ELF-1 (cell line): Measurements from ENCODE around the gene RTL9.

ENCODE experiments used
- DNase-seq: peaks from one replicate; pipeline ENCODE4 v3.0.0-alpha.2; 2016; ENCODE audit warnings: low read depth, low spot score

Gene RTL9

GRCh38 chrX:110341189-110342035 lies 17.2 kb upstream of the RTL9 start:
- DNase-seq: no peak

DNA sequence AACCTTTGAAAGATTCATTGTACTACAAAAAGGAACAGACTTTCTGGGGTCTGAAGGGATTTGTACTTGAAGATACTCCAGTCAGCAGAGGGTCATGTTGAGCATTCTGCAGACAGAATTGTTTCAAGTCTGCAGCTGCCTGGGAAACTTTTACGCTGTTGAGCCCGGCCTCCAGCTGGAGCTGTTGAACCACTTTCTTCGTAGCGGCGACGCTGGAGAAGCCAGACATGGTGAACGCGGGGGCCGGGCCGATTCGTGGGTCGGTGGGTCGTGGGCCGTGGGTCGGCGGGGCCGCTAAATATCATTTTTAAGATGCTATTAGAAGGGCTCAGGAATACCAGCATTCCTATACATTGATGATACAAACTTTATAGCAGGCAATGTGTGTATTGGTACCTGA lies 12.0 kb upstream of the RTL9 start:
- peak; percentile 36 for DNase-seq

GRCh38 chrX:110359273-110359672 lies 625 bp downstream of the RTL9 start:
- no peak for DNase-seq

GRCh38 chrX:110363244-110363643 lies 4.6 kb downstream of the RTL9 start:
- no peak for DNase-seq

GRCh38 chrX:110373310-110373709 lies 14.7 kb downstream of the RTL9 start:
- DNase-seq: no peak

DNA sequence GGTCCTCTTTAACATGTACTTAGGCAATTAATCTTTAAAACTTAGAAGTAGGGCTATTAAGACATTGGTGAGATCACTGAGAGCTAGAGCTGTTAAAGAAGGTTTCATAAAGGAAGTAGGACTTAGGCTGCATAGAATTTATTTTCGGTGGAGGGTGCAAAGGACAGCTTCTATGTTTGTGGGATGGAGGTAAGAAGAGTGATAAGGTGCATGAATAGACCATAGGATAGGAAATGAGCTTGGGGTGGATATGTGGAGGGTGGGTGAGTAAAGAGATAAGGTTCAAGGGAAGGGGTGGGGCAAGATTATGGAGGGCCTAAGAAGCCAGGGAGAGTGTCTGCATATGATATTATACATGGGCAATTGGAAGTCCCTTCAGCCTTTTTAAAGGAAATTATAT lies 15.9 kb downstream of the RTL9 start:
- no peak for DNase-seq

- DNase-seq: no peak
Observed at GRCh38 chrX:110381216-110381615, 22.6 kb downstream of the RTL9 start.

GRCh38 chrX:110383414-110383813 lies 24.8 kb downstream of the RTL9 start:
- no peak for DNase-seq

GRCh38 chrX:110384490-110384889 lies 25.8 kb downstream of the RTL9 start:
- no peak for DNase-seq

DNA sequence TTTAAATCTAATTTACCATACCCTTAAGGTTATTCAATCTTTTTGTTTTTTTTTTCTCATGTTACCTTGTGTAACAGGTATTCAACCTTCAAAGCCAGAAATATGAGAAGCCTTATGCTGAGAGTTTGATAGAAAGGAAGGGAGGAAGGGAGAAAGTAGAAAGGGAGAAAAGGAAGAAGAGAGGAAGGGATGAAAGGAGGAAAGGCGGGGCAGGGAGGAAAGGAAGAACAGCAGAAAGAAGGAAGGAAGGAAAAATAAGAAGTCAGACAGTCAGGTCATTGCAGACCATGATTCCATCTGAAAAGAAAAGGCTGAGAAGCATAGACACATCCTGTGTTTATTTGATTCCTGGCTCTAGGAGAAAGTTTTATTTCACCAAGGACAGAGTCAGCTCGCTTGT lies 30.9 kb downstream of the RTL9 start:
- DNase-seq: no peak

- DNase-seq: no peak
Observed at GRCh38 chrX:110391086-110391485, 32.4 kb downstream of the RTL9 start.

DNA sequence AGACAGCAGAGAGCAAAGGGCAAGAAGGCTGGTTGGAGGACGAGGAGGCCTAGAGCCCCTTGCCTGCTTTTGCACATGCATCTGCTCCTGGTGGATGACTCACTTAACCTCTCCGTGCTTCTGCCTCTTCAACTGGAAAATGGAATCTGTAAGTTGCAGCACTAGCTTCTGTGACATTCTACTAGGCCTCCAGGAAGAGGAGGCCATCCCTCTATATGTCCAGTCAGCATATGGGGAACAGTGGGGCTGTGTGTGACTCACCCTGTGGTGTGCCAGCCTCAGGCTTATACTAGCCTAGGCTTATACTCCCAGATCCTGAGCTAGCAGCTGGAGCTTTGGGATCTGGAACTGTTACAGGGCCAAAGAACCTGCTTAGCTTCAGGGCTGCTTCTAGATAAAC lies 36.0 kb downstream of the RTL9 start:
- DNase-seq: peak; percentile 53

DNA sequence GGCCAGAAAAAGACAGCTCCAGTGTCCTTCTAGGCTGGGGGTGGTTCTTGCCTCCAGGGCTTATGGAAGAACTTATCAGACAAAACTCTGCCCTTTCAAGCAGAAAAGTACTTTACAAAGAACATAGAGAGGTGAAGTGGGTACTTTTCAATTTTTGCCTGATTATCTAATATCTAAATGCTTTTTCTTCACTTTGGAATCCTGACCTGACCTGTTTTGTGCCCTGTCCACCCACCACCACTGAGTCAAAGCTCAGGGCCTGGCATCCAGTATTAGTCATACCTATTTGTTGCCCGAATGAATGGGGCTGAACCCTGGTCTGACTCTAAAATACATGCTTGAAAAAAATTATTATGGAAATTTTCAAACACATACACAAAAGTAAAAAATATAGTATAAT lies 37.2 kb downstream of the RTL9 start:
- no peak for DNase-seq

GRCh38 chrX:110396735-110397134 lies 38.1 kb downstream of the RTL9 start:
- peak; percentile 46 for DNase-seq

DNA sequence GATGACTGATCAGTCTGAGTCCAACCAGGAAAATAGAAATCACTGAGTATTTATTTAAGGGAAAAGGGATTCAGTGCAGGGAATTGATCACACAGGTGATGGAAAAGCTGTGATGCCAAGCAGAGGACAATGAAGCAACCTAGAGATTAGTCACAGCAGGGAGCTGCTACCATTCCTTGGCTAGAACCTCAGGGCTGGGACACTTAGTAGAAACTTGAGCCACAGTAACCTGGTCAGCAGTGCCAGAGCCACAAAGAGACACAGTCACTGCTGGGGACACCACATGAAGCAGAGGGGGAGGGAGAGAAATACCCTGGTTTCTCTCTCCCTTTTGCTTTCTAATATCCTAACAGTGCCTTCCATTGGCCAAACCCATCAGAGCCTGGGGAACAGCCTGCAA lies 38.7 kb downstream of the RTL9 start:
- no peak for DNase-seq

DNA sequence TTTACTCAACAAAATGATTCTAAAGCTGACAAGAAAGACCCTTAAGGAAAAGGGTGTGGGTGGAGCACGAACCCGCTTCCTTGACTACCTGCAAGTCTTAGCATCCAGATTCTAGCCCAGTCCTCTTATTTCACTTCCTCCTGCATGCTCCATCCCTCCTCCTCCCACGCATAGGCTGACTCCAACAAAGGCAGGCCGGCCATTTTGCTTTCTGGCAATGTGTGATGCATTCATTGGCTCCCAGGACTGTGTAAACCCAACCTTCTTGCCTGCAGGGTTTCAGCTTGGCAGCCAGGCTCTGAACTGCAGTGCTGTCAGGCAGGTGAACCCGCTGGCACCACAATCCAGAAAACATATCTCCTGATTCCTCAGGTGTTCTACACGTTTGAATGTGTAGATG lies 39.3 kb downstream of the RTL9 start:
- DNase-seq: peak; percentile 39

GRCh38 chrX:110399497-110399896 lies 40.8 kb downstream of the RTL9 start:
- DNase-seq: no peak

- no peak for DNase-seq
Observed at GRCh38 chrX:110399966-110400365, 41.3 kb downstream of the RTL9 start.

DNA sequence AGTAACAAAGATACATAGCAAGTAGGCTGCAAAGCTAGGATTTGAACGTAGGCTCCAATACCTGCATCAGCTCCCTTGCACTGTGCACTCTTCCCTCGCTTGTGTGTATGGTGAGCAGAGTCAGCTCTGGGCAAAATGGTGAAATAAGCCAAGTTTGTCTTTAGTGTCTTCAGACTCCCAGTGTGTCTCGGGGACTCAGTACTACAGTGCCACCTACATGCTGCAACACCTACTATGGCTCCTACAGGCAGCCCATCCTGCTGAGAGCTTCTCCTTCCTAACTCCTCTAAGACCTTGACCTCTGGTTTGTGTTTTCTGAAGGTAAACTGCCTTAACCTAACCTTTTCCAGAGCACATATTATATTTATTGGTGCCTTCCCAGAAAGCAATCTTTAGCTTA lies 42.5 kb downstream of the RTL9 start:
- no peak for DNase-seq

- peak; percentile 84 for DNase-seq
Observed at GRCh38 chrX:110402091-110402849, 43.6 kb downstream of the RTL9 start.

DNA sequence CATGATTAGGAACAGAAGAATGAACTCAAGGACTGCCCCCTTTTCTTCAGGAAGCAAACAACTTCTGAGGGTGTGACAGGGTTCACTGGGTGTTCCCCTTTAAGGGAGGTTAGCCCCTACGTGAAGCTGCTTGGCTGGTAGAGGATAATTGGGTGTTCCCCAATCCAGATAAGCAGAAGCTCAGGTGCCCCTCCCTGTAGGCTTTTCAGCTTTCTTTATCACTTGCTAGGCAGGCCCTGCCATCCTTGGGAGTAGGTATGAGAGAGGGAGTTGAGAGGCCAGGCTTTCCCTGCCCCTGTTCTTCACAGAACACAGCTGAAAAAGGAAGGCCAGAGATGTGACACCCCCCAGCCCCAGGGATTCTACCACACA lies 44.2 kb downstream of the RTL9 start:
- DNase-seq: no peak

- DNase-seq: no peak
Observed at GRCh38 chrX:110403441-110404238, 45.0 kb downstream of the RTL9 start.
